ENCODE measurements around the gene BRD3.

Gene BRD3

GRCh38 chr9:134055981-134056461 is 11.8 kb downstream of the BRD3 start:
- TF ChIP-seq, protein P1, sequence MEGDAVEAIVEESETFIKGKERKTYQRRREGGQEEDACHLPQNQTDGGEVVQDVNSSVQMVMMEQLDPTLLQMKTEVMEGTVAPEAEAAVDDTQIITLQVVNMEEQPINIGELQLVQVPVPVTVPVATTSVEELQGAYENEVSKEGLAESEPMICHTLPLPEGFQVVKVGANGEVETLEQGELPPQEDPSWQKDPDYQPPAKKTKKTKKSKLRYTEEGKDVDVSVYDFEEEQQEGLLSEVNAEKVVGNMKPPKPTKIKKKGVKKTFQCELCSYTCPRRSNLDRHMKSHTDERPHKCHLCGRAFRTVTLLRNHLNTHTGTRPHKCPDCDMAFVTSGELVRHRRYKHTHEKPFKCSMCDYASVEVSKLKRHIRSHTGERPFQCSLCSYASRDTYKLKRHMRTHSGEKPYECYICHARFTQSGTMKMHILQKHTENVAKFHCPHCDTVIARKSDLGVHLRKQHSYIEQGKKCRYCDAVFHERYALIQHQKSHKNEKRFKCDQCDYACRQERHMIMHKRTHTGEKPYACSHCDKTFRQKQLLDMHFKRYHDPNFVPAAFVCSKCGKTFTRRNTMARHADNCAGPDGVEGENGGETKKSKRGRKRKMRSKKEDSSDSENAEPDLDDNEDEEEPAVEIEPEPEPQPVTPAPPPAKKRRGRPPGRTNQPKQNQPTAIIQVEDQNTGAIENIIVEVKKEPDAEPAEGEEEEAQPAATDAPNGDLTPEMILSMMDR (IDR thresholded peaks at IDR 0.05; ENCODE audit: poor library complexity, severe bottlenecking) = no peak
- ATAC-seq (ENCODE audit: low read depth) (peak; percentile 81), DNase-seq (ENCODE audit: low spot score) (peak; percentile 84)
- no peak overlapping the region for H3K4me3 ChIP-seq (ENCODE audit: severe bottlenecking)
- peaks cover 19% of the 10 kb centered on the region for H3K36me3 ChIP-seq (ENCODE audit: low read depth)
- no peaks in the 10 kb centered on the region for H3K9me3 ChIP-seq (ENCODE audit: severe bottlenecking)
- peaks cover 24% of the 10 kb centered on the region for H3K4me1 ChIP-seq (ENCODE audit: insufficient read depth, poor library complexity, severe bottlenecking)
- H3K27me3 ChIP-seq (ENCODE audit: insufficient read depth, poor library complexity, severe bottlenecking) = no peaks in the 10 kb centered on the region
- H3K27ac ChIP-seq (ENCODE audit: poor library complexity, severe bottlenecking) = peak overlapping the region; percentile 61

DNA sequence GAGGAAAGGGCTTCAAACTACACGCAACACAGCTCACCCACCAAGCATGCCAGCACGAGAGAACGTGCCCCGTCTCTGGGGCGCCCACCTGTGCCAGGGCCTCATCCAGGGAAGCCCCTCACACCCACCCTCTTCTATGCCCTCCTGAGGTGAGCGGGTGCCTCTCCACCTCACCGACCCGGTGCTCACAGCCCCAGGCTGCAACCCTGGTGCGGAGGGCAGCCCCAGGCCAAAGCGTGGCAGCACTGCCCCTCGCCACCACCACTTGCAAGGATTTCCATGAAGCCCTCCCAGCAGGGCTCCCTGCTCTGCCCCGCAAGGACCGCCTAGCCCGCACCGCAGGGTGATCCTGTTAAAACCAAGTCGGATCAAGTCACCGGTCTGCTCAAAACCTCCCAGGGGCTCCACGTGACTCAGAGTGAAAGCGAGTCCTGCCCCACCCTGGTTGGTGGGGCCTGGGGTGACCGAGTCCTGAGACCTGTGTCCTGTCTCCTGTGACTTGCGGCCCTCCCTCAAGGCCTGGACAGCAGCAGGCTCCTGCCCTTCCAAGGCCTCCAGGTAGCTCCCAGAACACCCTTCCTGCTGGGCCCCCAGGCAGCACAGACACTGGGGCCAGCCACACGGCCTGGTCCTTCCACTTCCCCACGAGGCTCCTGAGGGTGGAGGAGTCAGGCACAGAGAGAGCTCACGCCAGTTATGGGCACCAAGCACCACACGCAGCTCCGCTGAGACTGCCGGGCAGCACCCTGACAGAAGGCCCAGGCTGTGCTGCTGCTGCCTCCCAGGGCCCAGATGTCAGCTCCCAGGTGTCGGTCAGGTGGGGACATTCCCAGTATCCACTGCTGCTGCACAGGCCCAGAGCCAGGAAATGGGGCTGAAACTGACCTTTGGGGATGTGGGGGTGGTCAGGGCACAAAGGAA is 12.7 kb downstream of the BRD3 start:
- Histone ChIP-seq H3K9me3 (ENCODE audit: severe bottlenecking) (no peaks in the 10 kb centered on the region), H3K27me3 (ENCODE audit: insufficient read depth, poor library complexity, severe bottlenecking) (no peaks in the 10 kb centered on the region), H3K36me3 (ENCODE audit: low read depth) (peaks cover 25% of the 10 kb centered on the region), H3K27ac (ENCODE audit: poor library complexity, severe bottlenecking) (peak overlapping the region; percentile 61), H3K4me1 (ENCODE audit: insufficient read depth, poor library complexity, severe bottlenecking) (peaks cover 24% of the 10 kb centered on the region), H3K4me3 (ENCODE audit: severe bottlenecking) (no peak overlapping the region)
- DNase-seq (ENCODE audit: low spot score) (peak; percentile 59), ATAC-seq (ENCODE audit: low read depth) (no peak)
- TF ChIP-seq, protein P1 (IDR thresholded peaks at IDR 0.05; ENCODE audit: poor library complexity, severe bottlenecking) = no peak

GRCh38 chr9:134053941-134054761 is 13.7 kb downstream of the BRD3 start:
- H3K36me3 ChIP-seq (ENCODE audit: low read depth) = peaks cover 28% of the 10 kb centered on the region

DNA sequence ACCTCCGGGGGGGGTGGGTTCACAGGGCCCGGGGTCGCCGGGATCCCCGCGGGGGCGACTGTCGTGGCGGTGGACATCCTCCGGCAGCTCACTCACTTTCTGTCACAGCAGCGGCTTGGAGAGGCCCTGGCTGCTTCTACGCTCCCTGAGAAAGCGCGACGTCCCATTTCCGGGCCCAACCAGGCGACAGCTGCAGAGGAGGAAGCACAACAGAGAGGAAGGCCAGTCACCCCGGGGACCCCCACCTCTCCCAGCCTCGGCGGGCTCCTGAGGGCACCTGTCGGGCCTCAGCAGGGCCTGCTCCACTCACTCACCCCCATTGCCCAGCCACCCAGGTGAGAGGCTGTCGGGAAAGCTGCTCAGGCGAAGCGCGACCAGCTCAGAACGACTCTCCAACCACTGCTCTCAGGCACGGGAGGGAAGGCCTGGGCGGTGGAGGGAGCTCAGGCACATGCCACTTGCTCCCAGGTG is 14.4 kb downstream of the BRD3 start:
- H3K4me3 ChIP-seq (ENCODE audit: severe bottlenecking) = no peak overlapping the region
- H3K27ac ChIP-seq (ENCODE audit: poor library complexity, severe bottlenecking) = no peak overlapping the region
- TF ChIP-seq, protein P1 (IDR thresholded peaks at IDR 0.05; ENCODE audit: poor library complexity, severe bottlenecking) = no peak
- H3K27me3 ChIP-seq (ENCODE audit: insufficient read depth, poor library complexity, severe bottlenecking) = no peaks in the 10 kb centered on the region
- peaks cover 17% of the 10 kb centered on the region for H3K4me1 ChIP-seq (ENCODE audit: insufficient read depth, poor library complexity, severe bottlenecking)
- peaks cover 33% of the 10 kb centered on the region for H3K36me3 ChIP-seq (ENCODE audit: low read depth)
- ATAC-seq (ENCODE audit: low read depth) (no peak), DNase-seq (ENCODE audit: low spot score) (peak; percentile 61)
- no peaks in the 10 kb centered on the region for H3K9me3 ChIP-seq (ENCODE audit: severe bottlenecking)

More at GRCh38 chr9:134053941-134054761, 13.7 kb downstream of the BRD3 start:
- H3K4me3 ChIP-seq (ENCODE audit: severe bottlenecking) = no peak overlapping the region
- H3K27me3 ChIP-seq (ENCODE audit: insufficient read depth, poor library complexity, severe bottlenecking) = no peaks in the 10 kb centered on the region
- ATAC-seq (ENCODE audit: low read depth) (no peak), DNase-seq (ENCODE audit: low spot score) (peak; percentile 61)
- H3K27ac ChIP-seq (ENCODE audit: poor library complexity, severe bottlenecking) = no peak overlapping the region
- TF ChIP-seq, protein P1 (IDR thresholded peaks at IDR 0.05; ENCODE audit: poor library complexity, severe bottlenecking) = no peak
- H3K4me1 ChIP-seq (ENCODE audit: insufficient read depth, poor library complexity, severe bottlenecking) = peaks cover 24% of the 10 kb centered on the region
- H3K9me3 ChIP-seq (ENCODE audit: severe bottlenecking) = no peaks in the 10 kb centered on the region
